ENCODE measurements around the gene IRF2.

The IRF2 gene

GRCh38 chr4:184409502-184409901 is 64.8 kb downstream of the IRF2 start:
- no peak for DNase-seq (ENCODE audit: low spot score)
- Histone ChIP-seq H3K4me3 (no peak overlapping the region), H3K27ac (no peak overlapping the region)
- TF ChIP-seq, protein P1, sequence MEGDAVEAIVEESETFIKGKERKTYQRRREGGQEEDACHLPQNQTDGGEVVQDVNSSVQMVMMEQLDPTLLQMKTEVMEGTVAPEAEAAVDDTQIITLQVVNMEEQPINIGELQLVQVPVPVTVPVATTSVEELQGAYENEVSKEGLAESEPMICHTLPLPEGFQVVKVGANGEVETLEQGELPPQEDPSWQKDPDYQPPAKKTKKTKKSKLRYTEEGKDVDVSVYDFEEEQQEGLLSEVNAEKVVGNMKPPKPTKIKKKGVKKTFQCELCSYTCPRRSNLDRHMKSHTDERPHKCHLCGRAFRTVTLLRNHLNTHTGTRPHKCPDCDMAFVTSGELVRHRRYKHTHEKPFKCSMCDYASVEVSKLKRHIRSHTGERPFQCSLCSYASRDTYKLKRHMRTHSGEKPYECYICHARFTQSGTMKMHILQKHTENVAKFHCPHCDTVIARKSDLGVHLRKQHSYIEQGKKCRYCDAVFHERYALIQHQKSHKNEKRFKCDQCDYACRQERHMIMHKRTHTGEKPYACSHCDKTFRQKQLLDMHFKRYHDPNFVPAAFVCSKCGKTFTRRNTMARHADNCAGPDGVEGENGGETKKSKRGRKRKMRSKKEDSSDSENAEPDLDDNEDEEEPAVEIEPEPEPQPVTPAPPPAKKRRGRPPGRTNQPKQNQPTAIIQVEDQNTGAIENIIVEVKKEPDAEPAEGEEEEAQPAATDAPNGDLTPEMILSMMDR (IDR thresholded peaks at IDR 0.05) = no peak

DNA sequence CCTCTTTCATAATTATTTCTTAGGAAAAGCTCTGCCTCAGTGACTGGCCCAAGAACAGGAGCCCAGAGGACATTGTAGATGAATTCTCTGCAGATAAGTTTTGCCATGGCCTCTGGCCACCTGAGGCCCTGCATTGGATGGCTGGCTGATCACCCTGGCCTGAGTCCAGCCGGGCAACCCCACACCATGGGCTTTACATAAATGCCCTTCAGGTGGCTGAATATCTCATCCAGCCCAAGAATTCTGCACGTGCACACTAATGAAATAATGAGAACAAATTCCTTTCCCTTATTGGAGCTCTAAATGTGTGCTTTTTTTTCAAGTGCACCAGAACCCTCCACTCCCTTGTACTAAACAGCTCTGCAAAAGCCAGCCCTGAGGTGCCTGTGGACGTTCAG is 65.7 kb downstream of the IRF2 start:
- TF ChIP-seq, protein P1 (IDR thresholded peaks at IDR 0.05) = no peak
- no peak for DNase-seq (ENCODE audit: low spot score)
- no peak overlapping the region for H3K4me3 ChIP-seq
- peak overlapping the region in 1 of 2 donors; percentile 72 for H3K27ac ChIP-seq

- TF ChIP-seq, protein P1 (IDR thresholded peaks at IDR 0.05) = no peak
- no peak for DNase-seq (ENCODE audit: low spot score)
- H3K27ac ChIP-seq = peak overlapping the region; percentile 41 to 72
- no peak overlapping the region for H3K4me3 ChIP-seq
These were observed 66.2 kb downstream of the IRF2 start for GRCh38 chr4:184408021-184408683.

DNA sequence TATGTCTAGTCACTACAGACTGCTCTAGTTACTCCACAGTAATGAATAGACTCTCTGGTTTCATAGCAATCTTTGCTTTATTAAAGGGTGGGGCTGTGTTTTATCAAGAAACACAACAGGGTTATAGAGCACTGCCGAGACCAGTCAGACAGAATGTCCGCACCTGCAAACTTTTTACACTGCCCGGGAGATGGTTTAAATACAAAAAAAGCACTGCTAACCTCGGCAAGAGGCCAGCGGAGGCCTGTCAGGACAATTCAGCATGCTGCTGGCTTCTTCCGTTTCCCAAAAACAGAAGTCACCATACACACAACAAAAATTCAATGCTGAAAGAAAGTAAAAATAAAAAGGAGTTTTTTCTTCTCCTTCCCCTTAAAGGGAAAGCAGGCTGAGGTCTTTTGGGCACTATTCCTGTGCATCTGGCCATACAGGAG is 67.4 kb downstream of the IRF2 start:
- peak overlapping the region; percentile 17 for H3K4me3 ChIP-seq
- TF ChIP-seq, protein P1 (IDR thresholded peaks at IDR 0.05) = no peak
- DNase-seq (ENCODE audit: low spot score) = no peak
- H3K27ac ChIP-seq = peak overlapping the region; percentile 41 to 72

- Histone ChIP-seq H3K4me3 (no peak overlapping the region), H3K27ac (no peak overlapping the region)
- DNase-seq (ENCODE audit: low spot score) = no peak
- TF ChIP-seq, protein P1 (IDR thresholded peaks at IDR 0.05) = no peak
These were observed 70.3 kb downstream of the IRF2 start for GRCh38 chr4:184404047-184404446.

DNA sequence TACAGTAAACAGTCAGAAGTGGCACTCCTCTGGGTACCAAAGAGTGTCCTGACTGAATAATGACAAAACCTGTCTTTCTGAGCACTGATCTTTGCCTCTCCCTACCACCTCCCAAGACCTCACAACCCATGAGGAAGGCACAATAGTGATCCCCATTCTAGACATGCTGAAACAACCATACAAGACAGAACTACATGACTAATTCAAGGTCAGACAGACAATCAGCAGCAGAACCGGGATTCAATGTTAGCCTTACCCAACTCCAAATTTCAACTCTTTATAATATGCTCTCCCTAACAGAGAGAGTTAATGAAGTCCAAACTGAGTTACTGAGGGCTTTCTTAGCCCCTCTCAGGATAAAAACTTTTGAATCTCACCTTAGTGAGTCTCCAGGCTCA is 71.0 kb downstream of the IRF2 start:
- DNase-seq (ENCODE audit: low spot score) = no peak
- H3K27ac ChIP-seq = peak overlapping the region in 1 of 2 donors; percentile 1
- TF ChIP-seq, protein P1 (IDR thresholded peaks at IDR 0.05) = no peak
- no peak overlapping the region for H3K4me3 ChIP-seq

DNA sequence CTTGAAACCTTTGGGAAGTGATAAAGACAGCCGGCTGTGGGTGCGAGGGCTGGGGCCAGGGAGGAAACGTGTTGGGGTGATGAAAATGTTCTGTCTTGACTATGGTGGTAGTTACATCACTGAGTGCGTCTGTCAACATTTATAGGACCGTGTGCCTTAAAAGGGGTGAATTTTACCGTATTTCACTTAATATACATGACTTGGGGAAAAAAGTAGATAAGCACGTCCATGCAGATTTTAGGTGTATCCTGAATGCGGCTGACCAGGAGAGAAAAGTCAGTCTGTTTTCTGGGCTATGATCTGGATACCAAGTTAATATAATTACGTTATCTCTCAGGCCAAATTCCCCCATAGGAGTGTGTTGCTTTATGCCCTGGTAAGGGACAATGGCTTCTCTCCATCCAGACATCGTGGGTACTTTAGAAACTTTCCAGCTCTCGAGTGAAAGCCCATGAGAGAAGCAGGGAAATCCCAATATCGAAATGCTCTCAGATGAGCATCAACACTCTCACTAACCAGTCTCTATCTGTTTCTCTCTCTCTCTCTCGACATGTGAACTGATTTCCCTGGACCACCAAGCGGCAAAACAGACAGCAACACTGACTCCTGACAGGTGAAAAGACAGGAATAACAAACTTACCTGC is 71.5 kb downstream of the IRF2 start:
- TF ChIP-seq, protein P1 (IDR thresholded peaks at IDR 0.05) = no peak
- Histone ChIP-seq H3K4me3 (no peak overlapping the region), H3K27ac (peak overlapping the region in 1 of 2 donors; percentile 1)
- no peak for DNase-seq (ENCODE audit: low spot score)

Measured in coronary artery (tissue), 2 donors.